IMR-90 (cell line): ENCODE measurements around the gene NUP98. TPM values are rescaled to one million over a fixed set of nuclear protein-coding genes. Genes with fewer than 3 reads are reported as not detected.
A peak's percentile ranks its signal among the peaks of the same experiment; 100 is the strongest.

ENCODE experiments used
- ATAC-seq: fragments of 200-7000 bp; cut with Tn5 transposase; 2 replicates; pipeline ENCODE4 v1.9.1; 2020; ENCODE audit warnings: low read depth, mild to moderate bottlenecking, moderate library complexity
- BruUV-seq: library from RNA; stranded (reverse); fragments of 400-500 nt; replicated peaks from 2 replicates; lab custom pipeline; 2021; lab: Mats Ljungman, UMichigan
- CTCF ChIA-PET: fragments of 300-600 bp; formaldehyde crosslinking; extraction: SDS; loops from one replicate; lab custom pipeline; 2021; ENCODE audit warnings: antibody characterized with exemption; lab: Yijun Ruan, JAX
- POLR2A ChIA-PET: fragments of 300-600 bp; sonication (Branson Sonifier 250); formaldehyde crosslinking; loops from one replicate; lab custom pipeline; 2022; ENCODE audit warnings: antibody characterized with exemption; ENCODE audit not compliant: unreplicated experiment; lab: Charles Lee
- DNase-seq: peaks from one replicate; pipeline ENCODE4 v3.0.0; 2013
- H2AFZ ChIP-seq: replicated peaks from 2 replicates; pipeline ENCODE3; 2013; ENCODE audit warnings: low read length, mild to moderate bottlenecking; ENCODE audit not compliant: poor library complexity
- H2AK5ac ChIP-seq: 2 replicates; pipeline ENCODE4 v1.6.1; 2013; ENCODE audit warnings: low read depth, low read length, inconsistent platforms
- H2AK9ac ChIP-seq: replicated peaks from 2 replicates; pipeline ENCODE3; 2013; ENCODE audit warnings: mild to moderate bottlenecking, low read depth, low read length, moderate library complexity; ENCODE audit not compliant: poor library complexity
- H2BK120ac ChIP-seq: 2 replicates; pipeline ENCODE4 v1.6.1; 2013; ENCODE audit warnings: low read depth, low read length, inconsistent platforms
- H2BK15ac ChIP-seq: 3 replicates; pipeline ENCODE4 v1.6.1; 2013; ENCODE audit warnings: low read depth, low read length, inconsistent platforms
- H2BK20ac ChIP-seq: 2 replicates; pipeline ENCODE4 v1.6.1; 2013; ENCODE audit warnings: low read depth, mild to moderate bottlenecking, inconsistent platforms, low read length, moderate library complexity
- H2BK5ac ChIP-seq: 2 replicates; pipeline ENCODE4 v1.6.1; 2013; ENCODE audit warnings: mild to moderate bottlenecking, low read depth, low read length, inconsistent platforms; ENCODE audit not compliant: poor library complexity, severe bottlenecking
- H3K14ac ChIP-seq: replicated peaks from 2 replicates; pipeline ENCODE4 v1.6.1; 2013; ENCODE audit warnings: low read depth, low read length, inconsistent platforms
- H3K18ac ChIP-seq: 2 replicates; pipeline ENCODE4 v1.6.1; 2013; ENCODE audit warnings: low read depth, low read length, control low read depth
- H3K23ac ChIP-seq: 2 replicates; pipeline ENCODE4 v1.6.1; 2013; ENCODE audit warnings: low read depth, low read length, inconsistent platforms
- H3K27ac ChIP-seq: 2 replicates; pipeline ENCODE4 v1.5.1; 2013; ENCODE audit warnings: mild to moderate bottlenecking, control low read depth, low read length; ENCODE audit not compliant: insufficient read depth
- H3K27me3 ChIP-seq: 2 replicates; pipeline ENCODE4 v1.6.1; 2013; ENCODE audit warnings: low read length; ENCODE audit not compliant: control insufficient read depth, insufficient read depth
- H3K36me3 ChIP-seq: 2 replicates; pipeline ENCODE4 v1.6.1; 2013; ENCODE audit warnings: low read length, mixed read lengths; ENCODE audit not compliant: control insufficient read depth, insufficient read depth
- H3K4ac ChIP-seq: 2 replicates; pipeline ENCODE4 v1.6.1; 2013; ENCODE audit warnings: low read depth, low read length, inconsistent platforms
- H3K4me1 ChIP-seq: 2 replicates; pipeline ENCODE4 v1.6.1; 2013; ENCODE audit warnings: low read length, mixed read lengths; ENCODE audit not compliant: control insufficient read depth, insufficient read depth
- H3K4me2 ChIP-seq: 2 replicates; pipeline ENCODE4 v1.6.1; 2013; ENCODE audit warnings: low read depth, mild to moderate bottlenecking, control low read depth, low read length, moderate library complexity
- H3K4me3 ChIP-seq: 2 replicates; pipeline ENCODE4 v1.5.1; 2013; ENCODE audit warnings: low read depth, mild to moderate bottlenecking, control low read depth, low read length, moderate library complexity; ENCODE audit not compliant: insufficient read depth
- H3K56ac ChIP-seq: 2 replicates; pipeline ENCODE4 v1.6.1; 2013; ENCODE audit warnings: low read length, inconsistent platforms; ENCODE audit not compliant: insufficient read depth; ENCODE audit errors: extremely low read depth
- H3K79me1 ChIP-seq, 2 experiments: 2 replicates each; pipeline ENCODE4 v1.6.1; 2013; ENCODE audit warnings: low read length in 2 of 2, inconsistent platforms in 1 of 2, low read depth in 1 of 2
- H3K9ac ChIP-seq: 2 replicates; pipeline ENCODE4 v1.6.1; 2013; ENCODE audit warnings: low read depth, low read length, control low read depth
- H3K9me1 ChIP-seq: 2 replicates; pipeline ENCODE4 v1.6.1; 2013; ENCODE audit warnings: low read length, inconsistent platforms; ENCODE audit not compliant: insufficient read depth
- H3K9me3 ChIP-seq: 2 replicates; pipeline ENCODE4 v1.6.1; 2013; ENCODE audit warnings: low read length; ENCODE audit not compliant: control insufficient read depth, insufficient read depth
- H4K20me1 ChIP-seq: 2 replicates; pipeline ENCODE4 v1.6.1; 2013; ENCODE audit warnings: low read length, inconsistent platforms; ENCODE audit not compliant: insufficient read depth
- H4K5ac ChIP-seq: 2 replicates; pipeline ENCODE4 v1.6.1; 2013; ENCODE audit warnings: mild to moderate bottlenecking, low read depth, low read length, control low read depth
- H4K8ac ChIP-seq, 2 experiments: 2 replicates each; pipeline ENCODE4 v1.6.1; 2013; ENCODE audit warnings: low read depth in 2 of 2, low read length in 2 of 2, control low read depth in 1 of 2, inconsistent platforms in 1 of 2
- H4K91ac ChIP-seq: 2 replicates; pipeline ENCODE4 v1.6.1; 2013; ENCODE audit warnings: low read depth, low read length, inconsistent platforms; ENCODE audit not compliant: insufficient read depth
- CEBPB ChIP-seq: IDR thresholded peaks from 2 replicates; pipeline ENCODE4 v1.6.1; 2012; ENCODE audit warnings: low read depth, low read length, improper control_type of control experiment
- MAFK ChIP-seq: IDR thresholded peaks from 2 replicates; pipeline ENCODE4 v1.6.1; 2012; ENCODE audit warnings: low read depth, low read length, improper control_type of control experiment
- MAZ ChIP-seq: IDR thresholded peaks from 2 replicates; pipeline ENCODE4 v1.6.1; 2012; ENCODE audit warnings: low read depth, mild to moderate bottlenecking, low read length, improper control_type of control experiment, moderate library complexity, borderline replicate concordance
- NFE2L2 ChIP-seq: fragments of 150-350 bp; IDR thresholded peaks from 2 replicates; pipeline ENCODE4 v1.6.1; 2016; ENCODE audit warnings: low read depth, mild to moderate bottlenecking, low read length
- RFX5 ChIP-seq: IDR thresholded peaks from 2 replicates; pipeline ENCODE4 v1.8.0; 2012; ENCODE audit warnings: low read depth, mild to moderate bottlenecking, low read length, moderate library complexity
- SMC3 ChIP-seq: fragments of 150-350 bp; IDR thresholded peaks from 2 replicates; pipeline ENCODE4 v1.6.1; 2016; ENCODE audit warnings: low read depth, mild to moderate bottlenecking, antibody characterized with exemption, low read length, moderate library complexity
- WGBS, 2 experiments: methylation state at CpG; one replicate each; pipeline versions ENCODE4 v1.1.5 to v1.1.7; 2013; ENCODE audit warnings: missing lambda C conversion rate in 2 of 2; ENCODE audit not compliant: insufficient read length in 1 of 2; ENCODE audit errors: extremely low coverage in 2 of 2; 5-methylcytosine and 5-hydroxymethylcytosine counted together
- dilution Hi-C: fragments of 300-500 bp; cut with HindIII; formaldehyde crosslinking; loops from one replicate; pipeline ENCODE4 v1.14.3; 2018; ENCODE audit warnings: low sequenced_read_pairs; ENCODE audit not compliant: unreplicated experiment
- in situ Hi-C: fragments of 300-500 bp; cut with MboI; formaldehyde crosslinking; loops from 3 replicates; pipeline ENCODE4 v1.14.3; 2019; ENCODE audit warnings: low sequenced_read_pairs, inconsistent platforms, mixed read lengths
- intact Hi-C: fragments of 100-400 bp; cut with micrococcal nuclease; formaldehyde crosslinking; loops from 2 replicates; pipeline ENCODE4 v1.10.0; 2022
- polyA plus RNA-seq, 3 experiments: library from polyadenylated mRNA; depleted of rRNA; stranded (reverse); fragments of >200 nt; gene quantifications; 2 replicates each; pipeline ENCODE4 v1.2.3, GENCODE V29; 2012; ENCODE audit warnings: low replicate concordance in 1 of 3
- total RNA-seq: library from RNA; depleted of rRNA; stranded (reverse); fragments of >200 nt; gene quantifications from 2 replicates; pipeline ENCODE4 v1.2.3, GENCODE V29; 2012

Gene NUP98
- total and polyA plus RNA-seq, 2 of the 4 experiments (the other 2 are of a cell fraction) = 103 to 138 TPM

- Histone ChIP-seq H2AK5ac (no peak overlapping the region), H3K27me3 (no peaks in the 10 kb centered on the region), H4K5ac (0 out of 2 replicates have a peak overlapping the region, but pooled peaks have one; percentile 3), H3K9ac (no peak overlapping the region), H3K4me3 (no peak overlapping the region), H3K4ac (no peak overlapping the region), H2AFZ (no peak overlapping the region), H3K18ac (peak overlapping the region; percentile 64), H3K4me1 (peaks cover 3% of the 10 kb centered on the region), H2BK20ac (no peak overlapping the region), H2BK120ac (no peak overlapping the region), H3K9me1 (no peaks in the 10 kb centered on the region; the same call in 1 of the 2 replicates), H3K4me2 (no peak overlapping the region), H3K9me3 (no peaks in the 10 kb centered on the region), H2BK15ac (no peak overlapping the region), H4K8ac (no peak overlapping the region), H3K27ac (peak overlapping the region; percentile 88; the same call in 1 of the 2 replicates), H3K56ac (no peak overlapping the region), H3K79me1 (peaks cover 32 to 36% of the 10 kb centered on the region in 2 experiments), H4K91ac (no peak overlapping the region), H4K20me1 (0 out of 2 replicates have a peak, but pooled peaks cover 3% of the 10 kb centered on the region), H2AK9ac (no peak overlapping the region), H2BK5ac (peak overlapping the region; percentile 79), H3K36me3 (peaks cover 28% of the 10 kb centered on the region), H3K14ac (no peak overlapping the region), H3K23ac (no peak overlapping the region)
- no peak for TF ChIP-seq RFX5
- no peak for TF ChIP-seq SMC3
- no peak for TF ChIP-seq NFE2L2
- TF ChIP-seq MAZ = no peak
- 0 out of 2 replicates have a peak, but pooled peaks have one; percentile 20 for TF ChIP-seq CEBPB
- TF ChIP-seq MAFK = no peak
- DNase-seq (peak; percentile 24), ATAC-seq (peak; percentile 61)
- no TSS peak for BruUV-seq
- intact Hi-C loops (no loop called here), in situ Hi-C loops (no loop called here), dilution Hi-C loops (no loop called here)
- POLR2A ChIA-PET = interaction anchor here (0.6 kb wide), 1 partner anchor 249 kb away, joined by 4 read pairs; no protein-coding TSS in a partner anchor
- CTCF ChIA-PET = interaction anchor here (1.0 kb wide), 1 partner anchor 14 kb away, joined by 3 read pairs; no protein-coding TSS in a partner anchor
- no CpG with 5 or more reads among the region's 4 CpGs for WGBS, 2 experiments
These were observed 86.7 kb downstream of the NUP98 start for GRCh38 chr11:3710485-3711259.
